HEK293 (cell line): ENCODE measurements around the gene FSHR.

Experiments
- CTCF ChIA-PET: fragments of 350-600 bp; formaldehyde crosslinking; extraction: SDS; loops from one replicate; lab custom pipeline; 2021; ENCODE audit warnings: antibody characterized with exemption; lab: Yijun Ruan, JAX
- POLR2A ChIA-PET: fragments of 300-600 bp; formaldehyde crosslinking; extraction: SDS; loops from one replicate; lab custom pipeline; 2020; ENCODE audit warnings: antibody characterized with exemption, inconsistent platforms; lab: Yijun Ruan, JAX
- H3K27ac ChIP-seq: fragments of 200-500 bp; sonication (Bioruptor generic); 2 replicates; pipeline ENCODE4 v1.5.1; 2014; ENCODE audit warnings: low read depth, low read length, control low read depth, inconsistent platforms; ENCODE audit errors: extremely low read depth
- H3K36me3 ChIP-seq, 2 experiments: fragments of 200-500 bp in 1 of 2; sonication (Bioruptor generic) in 1 of 2; 1 replicate in 1 of 2; 2 replicates in 1 of 2; pipeline ENCODE4 v1.5.1; 2014 to 2017; ENCODE audit warnings: inconsistent platforms in 2 of 2, low read length in 2 of 2; ENCODE audit not compliant: control insufficient read depth in 2 of 2, insufficient read depth in 1 of 2
- H3K4me1 ChIP-seq: fragments of 200-500 bp; sonication (Bioruptor generic); 2 replicates; pipeline ENCODE4 v1.5.1; 2014; ENCODE audit warnings: mild to moderate bottlenecking, low read length, inconsistent platforms; ENCODE audit not compliant: control insufficient read depth, insufficient read depth
- H3K4me3 ChIP-seq: 2 replicates; pipeline ENCODE4 v1.5.1; 2011; ENCODE audit warnings: low read depth, mild to moderate bottlenecking, control low read depth, low read length, moderate library complexity
- H3K9me3 ChIP-seq: fragments of 200-500 bp; sonication (Bioruptor generic); 2 replicates; pipeline ENCODE4 v1.5.1; 2014; ENCODE audit warnings: low read depth, low read length, inconsistent platforms; ENCODE audit not compliant: control insufficient read depth, insufficient read depth
- ELK4 ChIP-seq: IDR thresholded peaks from 2 replicates; pipeline ENCODE4 v1.6.1; 2011; ENCODE audit warnings: mild to moderate bottlenecking, low read depth, low read length, borderline replicate concordance
- GLI4 ChIP-seq: fragments of 450-650 bp; formaldehyde crosslinking; IDR thresholded peaks from 2 replicates; pipeline ENCODE4 v1.5.1; 2016; ENCODE audit warnings: missing biosample characterization, missing genetic modification characterization
- GLIS1 ChIP-seq: fragments of 450-650 bp; formaldehyde crosslinking; IDR thresholded peaks from 2 replicates; pipeline ENCODE4 v1.5.1; 2016; ENCODE audit warnings: missing biosample characterization, missing genetic modification characterization
- MEIS1 ChIP-seq: sonication (generic); formaldehyde crosslinking; IDR thresholded peaks from 2 replicates; pipeline ENCODE4 v1.8.1; 2022; ENCODE audit warnings: missing genetic modification reagents, mild to moderate bottlenecking, borderline replicate concordance
- ZNF112 ChIP-seq: fragments of 450-650 bp; formaldehyde crosslinking; IDR thresholded peaks from 2 replicates; pipeline ENCODE4 v1.5.0; 2017; ENCODE audit warnings: missing biosample characterization, missing genetic modification characterization
- ZNF148 ChIP-seq: fragments of 450-650 bp; formaldehyde crosslinking; IDR thresholded peaks from 2 replicates; pipeline ENCODE4 v1.5.0; 2017; ENCODE audit warnings: missing biosample characterization, missing genetic modification characterization, borderline replicate concordance
- ZNF155 ChIP-seq: fragments of 450-650 bp; formaldehyde crosslinking; IDR thresholded peaks from 2 replicates; pipeline ENCODE4 v1.5.1; 2016; ENCODE audit warnings: missing biosample characterization, missing genetic modification characterization
- ZNF174 ChIP-seq: fragments of 450-650 bp; formaldehyde crosslinking; IDR thresholded peaks from 2 replicates; pipeline ENCODE4 v1.5.0; 2017; ENCODE audit warnings: missing biosample characterization, mild to moderate bottlenecking, missing genetic modification characterization
- ZNF350 ChIP-seq: fragments of 450-650 bp; formaldehyde crosslinking; IDR thresholded peaks from 2 replicates; pipeline ENCODE4 v1.5.0; 2017; ENCODE audit warnings: missing biosample characterization, mild to moderate bottlenecking, missing genetic modification characterization
- ZNF571 ChIP-seq: fragments of 450-650 bp; formaldehyde crosslinking; IDR thresholded peaks from 2 replicates; pipeline ENCODE4 v1.5.0; 2017; ENCODE audit warnings: missing biosample characterization, missing genetic modification characterization
- ZNF624 ChIP-seq: fragments of 450-650 bp; formaldehyde crosslinking; IDR thresholded peaks from 2 replicates; pipeline ENCODE4 v1.5.1; 2017; ENCODE audit warnings: missing biosample characterization, missing genetic modification characterization
- ZNF768 ChIP-seq: fragments of 450-650 bp; formaldehyde crosslinking; IDR thresholded peaks from 2 replicates; pipeline ENCODE4 v1.5.1; 2018; ENCODE audit warnings: missing biosample characterization, mild to moderate bottlenecking, missing genetic modification characterization
- ZNF830 ChIP-seq: fragments of 450-650 bp; IDR thresholded peaks from 2 replicates; pipeline ENCODE4 v1.5.0; 2018; ENCODE audit warnings: missing biosample characterization, missing genetic modification characterization, low read depth, mild to moderate bottlenecking, moderate library complexity
- ZSCAN5A ChIP-seq: fragments of 450-650 bp; formaldehyde crosslinking; IDR thresholded peaks from 2 replicates; pipeline ENCODE4 v1.5.1; 2016; ENCODE audit warnings: missing biosample characterization, missing genetic modification characterization
- TF ChIP-seq, protein P1 (sequence below): fragments of 450-650 bp; formaldehyde crosslinking; IDR thresholded peaks from 2 replicates; pipeline ENCODE4 v1.5.1; 2016; ENCODE audit warnings: missing biosample characterization, missing genetic modification characterization
- TF ChIP-seq, protein P2 (sequence below): fragments of 450-650 bp; formaldehyde crosslinking; IDR thresholded peaks from 2 replicates; pipeline ENCODE4 v1.5.1; 2016; ENCODE audit warnings: missing biosample characterization, missing genetic modification characterization
- TF ChIP-seq, protein P3 (sequence below): fragments of 450-650 bp; formaldehyde crosslinking; IDR thresholded peaks from 2 replicates; pipeline ENCODE4 v1.5.1; 2017; ENCODE audit warnings: missing biosample characterization, missing genetic modification characterization
- TF ChIP-seq, protein P4 (sequence below): fragments of 450-650 bp; formaldehyde crosslinking; IDR thresholded peaks from 2 replicates; pipeline ENCODE4 v1.5.1; 2017; ENCODE audit warnings: missing biosample characterization, missing genetic modification characterization

FSHR gene, protein sequence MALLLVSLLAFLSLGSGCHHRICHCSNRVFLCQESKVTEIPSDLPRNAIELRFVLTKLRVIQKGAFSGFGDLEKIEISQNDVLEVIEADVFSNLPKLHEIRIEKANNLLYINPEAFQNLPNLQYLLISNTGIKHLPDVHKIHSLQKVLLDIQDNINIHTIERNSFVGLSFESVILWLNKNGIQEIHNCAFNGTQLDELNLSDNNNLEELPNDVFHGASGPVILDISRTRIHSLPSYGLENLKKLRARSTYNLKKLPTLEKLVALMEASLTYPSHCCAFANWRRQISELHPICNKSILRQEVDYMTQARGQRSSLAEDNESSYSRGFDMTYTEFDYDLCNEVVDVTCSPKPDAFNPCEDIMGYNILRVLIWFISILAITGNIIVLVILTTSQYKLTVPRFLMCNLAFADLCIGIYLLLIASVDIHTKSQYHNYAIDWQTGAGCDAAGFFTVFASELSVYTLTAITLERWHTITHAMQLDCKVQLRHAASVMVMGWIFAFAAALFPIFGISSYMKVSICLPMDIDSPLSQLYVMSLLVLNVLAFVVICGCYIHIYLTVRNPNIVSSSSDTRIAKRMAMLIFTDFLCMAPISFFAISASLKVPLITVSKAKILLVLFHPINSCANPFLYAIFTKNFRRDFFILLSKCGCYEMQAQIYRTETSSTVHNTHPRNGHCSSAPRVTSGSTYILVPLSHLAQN

GRCh38 chr2:49154140-49154539, at the start of gene FSHR:
Gene FSHR, minus strand, starts transcription at chr2:49154515. Its CDS starts 98 bp downstream, at chr2:49154417.
- Histone ChIP-seq H3K27ac (no peak within 1 kb of the TSS), H3K36me3 (no peaks in the 10 kb centered on the region), H3K4me1 (no peaks in the 10 kb centered on the region), H3K4me3 (no peak within 1 kb of the TSS), H3K9me3 (no peaks in the 10 kb centered on the region)
- CTCF ChIA-PET, result interaction anchor here (0.7 kb wide), 1 partner anchor 53 kb away, joined by 3 read pairs; no protein-coding TSS in a partner anchor
- TF ChIP-seq ZNF174 (tag by site-specific recombination), result no peak
- TF ChIP-seq ELK4, result no peak
- TF ChIP-seq, protein P1, sequence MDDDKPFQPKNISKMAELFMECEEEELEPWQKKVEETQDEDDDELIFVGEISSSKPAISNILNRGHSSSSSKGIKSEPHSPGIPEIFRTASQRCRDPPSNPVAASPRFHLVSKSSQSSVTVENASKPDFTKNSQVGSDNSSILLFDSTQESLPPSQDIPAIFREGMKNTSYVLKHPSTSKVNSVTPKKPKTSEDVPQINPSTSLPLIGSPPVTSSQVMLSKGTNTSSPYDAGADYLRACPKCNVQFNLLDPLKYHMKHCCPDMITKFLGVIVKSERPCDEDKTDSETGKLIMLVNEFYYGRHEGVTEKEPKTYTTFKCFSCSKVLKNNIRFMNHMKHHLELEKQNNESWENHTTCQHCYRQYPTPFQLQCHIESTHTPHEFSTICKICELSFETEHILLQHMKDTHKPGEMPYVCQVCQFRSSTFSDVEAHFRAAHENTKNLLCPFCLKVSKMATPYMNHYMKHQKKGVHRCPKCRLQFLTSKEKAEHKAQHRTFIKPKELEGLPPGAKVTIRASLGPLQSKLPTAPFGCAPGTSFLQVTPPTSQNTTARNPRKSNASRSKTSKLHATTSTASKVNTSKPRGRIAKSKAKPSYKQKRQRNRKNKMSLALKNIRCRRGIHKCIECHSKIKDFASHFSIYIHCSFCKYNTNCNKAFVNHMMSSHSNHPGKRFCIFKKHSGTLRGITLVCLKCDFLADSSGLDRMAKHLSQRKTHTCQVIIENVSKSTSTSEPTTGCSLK (tag by site-specific recombination), result no peak
- TF ChIP-seq ZNF155, result no peak
- no peak for TF ChIP-seq GLIS1
- TF ChIP-seq ZNF571, result no peak
- TF ChIP-seq, protein P2, sequence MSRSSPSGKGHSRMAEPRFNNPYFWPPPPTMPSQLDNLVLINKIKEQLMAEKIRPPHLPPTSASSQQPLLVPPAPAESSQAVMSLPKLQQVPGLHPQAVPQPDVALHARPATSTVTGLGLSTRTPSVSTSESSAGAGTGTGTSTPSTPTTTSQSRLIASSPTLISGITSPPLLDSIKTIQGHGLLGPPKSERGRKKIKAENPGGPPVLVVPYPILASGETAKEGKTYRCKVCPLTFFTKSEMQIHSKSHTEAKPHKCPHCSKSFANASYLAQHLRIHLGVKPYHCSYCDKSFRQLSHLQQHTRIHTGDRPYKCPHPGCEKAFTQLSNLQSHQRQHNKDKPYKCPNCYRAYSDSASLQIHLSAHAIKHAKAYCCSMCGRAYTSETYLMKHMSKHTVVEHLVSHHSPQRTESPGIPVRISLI (tag by site-specific recombination), result no peak
- TF ChIP-seq GLI4 (tag by site-specific recombination), result no peak
- no peak for TF ChIP-seq ZNF350
- TF ChIP-seq ZNF112 (tag by site-specific recombination), result no peak
- TF ChIP-seq ZNF624 (tag by site-specific recombination), result no peak
- TF ChIP-seq, protein P3, sequence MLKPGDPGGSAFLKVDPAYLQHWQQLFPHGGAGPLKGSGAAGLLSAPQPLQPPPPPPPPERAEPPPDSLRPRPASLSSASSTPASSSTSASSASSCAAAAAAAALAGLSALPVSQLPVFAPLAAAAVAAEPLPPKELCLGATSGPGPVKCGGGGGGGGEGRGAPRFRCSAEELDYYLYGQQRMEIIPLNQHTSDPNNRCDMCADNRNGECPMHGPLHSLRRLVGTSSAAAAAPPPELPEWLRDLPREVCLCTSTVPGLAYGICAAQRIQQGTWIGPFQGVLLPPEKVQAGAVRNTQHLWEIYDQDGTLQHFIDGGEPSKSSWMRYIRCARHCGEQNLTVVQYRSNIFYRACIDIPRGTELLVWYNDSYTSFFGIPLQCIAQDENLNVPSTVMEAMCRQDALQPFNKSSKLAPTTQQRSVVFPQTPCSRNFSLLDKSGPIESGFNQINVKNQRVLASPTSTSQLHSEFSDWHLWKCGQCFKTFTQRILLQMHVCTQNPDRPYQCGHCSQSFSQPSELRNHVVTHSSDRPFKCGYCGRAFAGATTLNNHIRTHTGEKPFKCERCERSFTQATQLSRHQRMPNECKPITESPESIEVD (tag by site-specific recombination), result no peak
- TF ChIP-seq ZNF148 (tag by site-specific recombination), result no peak
- TF ChIP-seq, protein P4, sequence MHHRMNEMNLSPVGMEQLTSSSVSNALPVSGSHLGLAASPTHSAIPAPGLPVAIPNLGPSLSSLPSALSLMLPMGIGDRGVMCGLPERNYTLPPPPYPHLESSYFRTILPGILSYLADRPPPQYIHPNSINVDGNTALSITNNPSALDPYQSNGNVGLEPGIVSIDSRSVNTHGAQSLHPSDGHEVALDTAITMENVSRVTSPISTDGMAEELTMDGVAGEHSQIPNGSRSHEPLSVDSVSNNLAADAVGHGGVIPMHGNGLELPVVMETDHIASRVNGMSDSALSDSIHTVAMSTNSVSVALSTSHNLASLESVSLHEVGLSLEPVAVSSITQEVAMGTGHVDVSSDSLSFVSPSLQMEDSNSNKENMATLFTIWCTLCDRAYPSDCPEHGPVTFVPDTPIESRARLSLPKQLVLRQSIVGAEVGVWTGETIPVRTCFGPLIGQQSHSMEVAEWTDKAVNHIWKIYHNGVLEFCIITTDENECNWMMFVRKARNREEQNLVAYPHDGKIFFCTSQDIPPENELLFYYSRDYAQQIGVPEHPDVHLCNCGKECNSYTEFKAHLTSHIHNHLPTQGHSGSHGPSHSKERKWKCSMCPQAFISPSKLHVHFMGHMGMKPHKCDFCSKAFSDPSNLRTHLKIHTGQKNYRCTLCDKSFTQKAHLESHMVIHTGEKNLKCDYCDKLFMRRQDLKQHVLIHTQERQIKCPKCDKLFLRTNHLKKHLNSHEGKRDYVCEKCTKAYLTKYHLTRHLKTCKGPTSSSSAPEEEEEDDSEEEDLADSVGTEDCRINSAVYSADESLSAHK (tag by site-specific recombination), result no peak
- no peak for TF ChIP-seq ZSCAN5A (tag by site-specific recombination)
- TF ChIP-seq ZNF830 (tag by site-specific recombination), result no peak
- no peak for TF ChIP-seq ZNF768 (tag by site-specific recombination)
- no peak for TF ChIP-seq MEIS1
- POLR2A ChIA-PET, result no interaction called here
